GM12878 (cell line): ENCODE results near the gene RAP1B.

ENCODE experiments used
- GABPA ChIP-seq: IDR thresholded peaks from 2 replicates; pipeline ENCODE4 v1.6.1; 2014; ENCODE audit warnings: antibody characterized with exemption, low read depth, mild to moderate bottlenecking, inconsistent platforms
- MYC ChIP-seq: IDR thresholded peaks from 2 replicates; pipeline ENCODE4 v1.6.1; 2011; ENCODE audit warnings: mild to moderate bottlenecking, low read length, moderate library complexity, inconsistent platforms; ENCODE audit not compliant: insufficient read depth, insufficient replicate concordance, insufficient read length, severe bottlenecking
- POLR2A ChIP-seq: IDR thresholded peaks from 2 replicates; pipeline ENCODE4 v1.6.1; 2011; ENCODE audit warnings: low read depth, mild to moderate bottlenecking, low read length
- SREBF1 ChIP-seq: IDR thresholded peaks from 2 replicates; pipeline ENCODE4 v1.6.1; 2012; ENCODE audit warnings: mild to moderate bottlenecking, low read length
- TF ChIP-seq, protein P1 (sequence below), 3 experiments: IDR thresholded peaks in 2 of 3; conservative IDR thresholded peaks in 1 of 3; 2 replicates each; pipeline ENCODE4 v1.5.1; 2011; ENCODE audit warnings: low read depth in 3 of 3, low read length in 3 of 3, mild to moderate bottlenecking in 3 of 3, control low read depth in 2 of 3, moderate library complexity in 2 of 3, inconsistent platforms in 1 of 3, mixed read lengths in 1 of 3; ENCODE audit not compliant: control insufficient read depth in 2 of 3, insufficient read depth in 1 of 3; ENCODE audit errors: extremely low read depth in 1 of 3
- TF ChIP-seq, protein P2 (sequence below): IDR thresholded peaks from 2 replicates; pipeline ENCODE4 v1.6.1; 2011; ENCODE audit warnings: mild to moderate bottlenecking, low read depth, low read length, moderate library complexity; ENCODE audit not compliant: insufficient replicate concordance
- TF ChIP-seq, protein P3 (sequence below): IDR thresholded peaks from 2 replicates; pipeline ENCODE4 v1.6.1; 2012; ENCODE audit warnings: low read depth, low read length, improper control_type of control experiment

DNA sequence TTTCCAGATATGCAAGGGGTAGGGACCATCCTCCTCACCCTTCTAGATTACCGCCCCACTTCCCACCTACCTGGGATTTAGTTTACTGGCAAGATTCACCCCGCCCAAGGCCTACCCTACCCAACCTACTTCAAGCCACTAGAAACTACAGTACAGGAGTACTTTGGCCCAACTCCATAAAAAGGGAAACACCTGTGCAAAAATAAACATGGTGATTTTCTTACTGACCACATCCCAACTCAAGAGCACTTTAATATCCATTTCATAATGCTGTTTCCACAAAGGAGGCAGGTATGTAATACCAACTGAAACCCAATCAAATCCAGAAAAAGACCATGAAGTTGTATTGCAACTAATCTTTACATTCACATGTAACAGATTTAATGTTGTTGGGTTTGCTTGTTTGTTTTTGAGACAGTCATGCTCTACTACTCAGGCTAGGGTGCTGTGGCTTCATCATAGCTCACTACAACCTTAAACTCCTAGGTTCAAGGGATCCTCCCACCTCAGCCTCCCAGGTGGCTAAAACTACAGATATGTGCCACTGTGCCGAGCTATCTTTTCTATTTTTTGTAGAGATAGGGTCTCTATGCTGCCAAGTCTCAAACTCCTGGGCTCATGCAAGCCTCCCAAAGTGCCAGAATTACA, 41.7 kb upstream of the RAP1B start:
- TF ChIP-seq SREBF1 (no peak), POLR2A (no peak), GABPA (no peak), MYC (no peak)
- TF ChIP-seq, protein P1, sequence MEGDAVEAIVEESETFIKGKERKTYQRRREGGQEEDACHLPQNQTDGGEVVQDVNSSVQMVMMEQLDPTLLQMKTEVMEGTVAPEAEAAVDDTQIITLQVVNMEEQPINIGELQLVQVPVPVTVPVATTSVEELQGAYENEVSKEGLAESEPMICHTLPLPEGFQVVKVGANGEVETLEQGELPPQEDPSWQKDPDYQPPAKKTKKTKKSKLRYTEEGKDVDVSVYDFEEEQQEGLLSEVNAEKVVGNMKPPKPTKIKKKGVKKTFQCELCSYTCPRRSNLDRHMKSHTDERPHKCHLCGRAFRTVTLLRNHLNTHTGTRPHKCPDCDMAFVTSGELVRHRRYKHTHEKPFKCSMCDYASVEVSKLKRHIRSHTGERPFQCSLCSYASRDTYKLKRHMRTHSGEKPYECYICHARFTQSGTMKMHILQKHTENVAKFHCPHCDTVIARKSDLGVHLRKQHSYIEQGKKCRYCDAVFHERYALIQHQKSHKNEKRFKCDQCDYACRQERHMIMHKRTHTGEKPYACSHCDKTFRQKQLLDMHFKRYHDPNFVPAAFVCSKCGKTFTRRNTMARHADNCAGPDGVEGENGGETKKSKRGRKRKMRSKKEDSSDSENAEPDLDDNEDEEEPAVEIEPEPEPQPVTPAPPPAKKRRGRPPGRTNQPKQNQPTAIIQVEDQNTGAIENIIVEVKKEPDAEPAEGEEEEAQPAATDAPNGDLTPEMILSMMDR (IDR thresholded peaks at IDR 0.05 in 2 of 3, conservative IDR thresholded peaks at IDR 0.05 in 1 of 3; ENCODE audit: control insufficient read depth in 2 of 3, extremely low read depth in 1 of 3, insufficient read depth in 1 of 3, low read depth in 3 of 3, low read length in 3 of 3): no peak
- TF ChIP-seq, protein P2, sequence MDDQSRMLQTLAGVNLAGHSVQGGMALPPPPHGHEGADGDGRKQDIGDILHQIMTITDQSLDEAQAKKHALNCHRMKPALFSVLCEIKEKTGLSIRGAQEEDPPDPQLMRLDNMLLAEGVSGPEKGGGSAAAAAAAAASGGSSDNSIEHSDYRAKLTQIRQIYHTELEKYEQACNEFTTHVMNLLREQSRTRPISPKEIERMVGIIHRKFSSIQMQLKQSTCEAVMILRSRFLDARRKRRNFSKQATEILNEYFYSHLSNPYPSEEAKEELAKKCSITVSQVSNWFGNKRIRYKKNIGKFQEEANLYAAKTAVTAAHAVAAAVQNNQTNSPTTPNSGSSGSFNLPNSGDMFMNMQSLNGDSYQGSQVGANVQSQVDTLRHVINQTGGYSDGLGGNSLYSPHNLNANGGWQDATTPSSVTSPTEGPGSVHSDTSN: no peak
- TF ChIP-seq, protein P3, sequence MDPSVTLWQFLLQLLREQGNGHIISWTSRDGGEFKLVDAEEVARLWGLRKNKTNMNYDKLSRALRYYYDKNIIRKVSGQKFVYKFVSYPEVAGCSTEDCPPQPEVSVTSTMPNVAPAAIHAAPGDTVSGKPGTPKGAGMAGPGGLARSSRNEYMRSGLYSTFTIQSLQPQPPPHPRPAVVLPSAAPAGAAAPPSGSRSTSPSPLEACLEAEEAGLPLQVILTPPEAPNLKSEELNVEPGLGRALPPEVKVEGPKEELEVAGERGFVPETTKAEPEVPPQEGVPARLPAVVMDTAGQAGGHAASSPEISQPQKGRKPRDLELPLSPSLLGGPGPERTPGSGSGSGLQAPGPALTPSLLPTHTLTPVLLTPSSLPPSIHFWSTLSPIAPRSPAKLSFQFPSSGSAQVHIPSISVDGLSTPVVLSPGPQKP: no peak
